Measurements from ENCODE around the gene KCNH6. TPM values are rescaled to one million over a fixed set of nuclear protein-coding genes. Genes with fewer than 3 reads are reported as not detected.

KCNH6 gene
- total RNA-seq, 6 experiments from 2014 or later = not detected

DNA sequence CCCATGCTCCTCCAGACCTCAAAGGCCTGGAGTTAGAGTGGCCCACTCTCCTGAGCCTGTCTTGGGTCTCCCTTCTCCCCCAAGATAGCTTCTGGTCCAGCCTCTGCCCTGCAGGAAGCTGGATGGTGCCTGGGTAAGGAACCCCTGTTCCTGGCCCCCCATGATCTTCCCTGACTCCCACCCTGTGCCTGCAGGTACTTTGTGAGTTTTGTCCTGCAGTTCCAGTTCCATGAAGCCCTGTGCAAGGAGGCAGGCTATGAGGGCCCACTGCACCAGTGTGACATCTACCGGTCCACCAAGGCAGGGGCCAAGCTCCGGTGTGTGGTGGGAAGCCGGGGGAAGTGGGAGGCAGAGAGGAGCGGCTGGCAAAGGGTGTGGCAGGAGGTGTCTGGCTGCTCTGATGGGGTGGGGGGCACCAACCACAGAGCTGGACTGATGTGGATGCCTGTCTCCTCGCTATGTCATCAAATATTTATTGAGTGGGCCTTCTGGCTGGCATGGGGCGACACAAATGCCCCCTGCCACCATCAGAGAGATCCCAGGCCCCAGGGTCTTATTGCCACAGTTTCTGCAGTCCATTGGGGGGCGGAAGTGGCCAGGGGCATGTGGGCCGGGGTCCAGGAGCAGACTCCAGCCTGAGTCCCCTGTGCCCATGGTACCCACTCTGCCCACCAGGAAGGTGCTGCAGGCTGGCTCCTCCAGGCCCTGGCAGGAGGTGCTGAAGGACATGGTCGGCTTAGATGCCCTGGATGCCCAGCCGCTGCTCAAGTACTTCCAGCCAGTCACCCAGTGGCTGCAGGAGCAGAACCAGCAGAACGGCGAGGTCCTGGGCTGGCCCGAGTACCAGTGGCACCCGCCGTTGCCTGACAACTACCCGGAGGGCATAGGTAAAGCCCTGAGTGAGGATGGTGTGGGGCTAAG lies 39.2 kb upstream of the KCNH6 start:
- DNase-seq = no peak
- Mint-ChIP-seq H3K36me3 (ENCODE audit: low read depth) (no peaks in the 10 kb centered on the region), H3K27ac (no peak overlapping the region), H3K4me1 (ENCODE audit: low read depth) (peaks cover 3% of the 10 kb centered on the region), H3K4me3 (no peak overlapping the region), H3K9me3 (no peaks in the 10 kb centered on the region), H3K27me3 (ENCODE audit: insufficient read depth) (peaks cover 15% of the 10 kb centered on the region)
- TF ChIP-seq CTCF (IDR thresholded peaks at IDR 0.05) = no peak

GRCh38 chr17:63486317-63487013 lies 36.7 kb upstream of the KCNH6 start:
- TF ChIP-seq CTCF (IDR thresholded peaks at IDR 0.05) = no peak
- H3K4me3 Mint-ChIP-seq = no peak overlapping the region
- no peak for DNase-seq
- H3K27me3 Mint-ChIP-seq (ENCODE audit: insufficient read depth) = peaks cover 25% of the 10 kb centered on the region
- no peaks in the 10 kb centered on the region for H3K36me3 Mint-ChIP-seq (ENCODE audit: low read depth)
- H3K9me3 Mint-ChIP-seq = no peaks in the 10 kb centered on the region
- no peaks in the 10 kb centered on the region for H3K4me1 Mint-ChIP-seq (ENCODE audit: low read depth)
- H3K27ac Mint-ChIP-seq = no peak overlapping the region

- Mint-ChIP-seq H3K4me3 (no peak overlapping the region), H3K9me3 (no peaks in the 10 kb centered on the region), H3K36me3 (ENCODE audit: low read depth) (no peaks in the 10 kb centered on the region), H3K27me3 (ENCODE audit: insufficient read depth) (peaks cover 26% of the 10 kb centered on the region), H3K27ac (no peak overlapping the region), H3K4me1 (ENCODE audit: low read depth) (no peaks in the 10 kb centered on the region)
- no peak for DNase-seq
- no peak for TF ChIP-seq CTCF (IDR thresholded peaks at IDR 0.05)
Measured at GRCh38 chr17:63487014-63487339, 36.2 kb upstream of the KCNH6 start.

DNA sequence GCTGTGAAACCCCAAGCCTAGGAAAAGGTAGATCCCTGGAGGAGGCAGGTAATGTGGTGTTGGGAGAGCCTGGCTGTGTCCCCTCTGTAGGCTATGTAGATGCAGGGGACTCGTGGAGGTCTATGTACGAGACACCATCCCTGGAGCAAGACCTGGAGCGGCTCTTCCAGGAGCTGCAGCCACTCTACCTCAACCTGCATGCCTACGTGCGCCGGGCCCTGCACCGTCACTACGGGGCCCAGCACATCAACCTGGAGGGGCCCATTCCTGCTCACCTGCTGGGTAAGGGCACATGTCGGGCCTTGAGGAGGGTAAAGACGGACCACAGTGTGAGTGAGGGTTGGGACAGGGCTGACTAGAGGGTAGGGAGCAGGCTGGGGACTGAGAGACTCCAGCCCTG lies 34.3 kb upstream of the KCNH6 start:
- Mint-ChIP-seq H3K4me3 (no peak overlapping the region), H3K27ac (no peak overlapping the region), H3K36me3 (ENCODE audit: low read depth) (no peaks in the 10 kb centered on the region), H3K27me3 (ENCODE audit: insufficient read depth) (peaks cover 36% of the 10 kb centered on the region), H3K4me1 (ENCODE audit: low read depth) (no peaks in the 10 kb centered on the region), H3K9me3 (no peaks in the 10 kb centered on the region)
- DNase-seq = no peak
- TF ChIP-seq CTCF (IDR thresholded peaks at IDR 0.05) = no peak

- Mint-ChIP-seq H3K27me3 (ENCODE audit: insufficient read depth) (peaks cover 36% of the 10 kb centered on the region), H3K9me3 (no peaks in the 10 kb centered on the region)
- no peak for DNase-seq
Measured at GRCh38 chr17:63489291-63489690, 33.9 kb upstream of the KCNH6 start.

More at GRCh38 chr17:63489291-63489690, 33.9 kb upstream of the KCNH6 start:
- no peak overlapping the region for H3K27ac Mint-ChIP-seq
- no peaks in the 10 kb centered on the region for H3K4me1 Mint-ChIP-seq (ENCODE audit: low read depth)
- no peak overlapping the region for H3K4me3 Mint-ChIP-seq
- TF ChIP-seq CTCF (IDR thresholded peaks at IDR 0.05) = no peak
- H3K36me3 Mint-ChIP-seq (ENCODE audit: low read depth) = no peaks in the 10 kb centered on the region
